ENCODE measurements around the gene FAM89B. TPM values are rescaled to one million over a fixed set of nuclear protein-coding genes. Genes with fewer than 3 reads are reported as not detected.
"Not testable (repeated sequence)": the region's sequence is repeated elsewhere in the genome, so short reads cannot be mapped to it uniquely, and the experiment has no call there.

The FAM89B gene
- 8.6 and 20.4 TPM in 2 replicates for total RNA-seq (2014; rRNA removed; shearing (Covaris generic))

DNA sequence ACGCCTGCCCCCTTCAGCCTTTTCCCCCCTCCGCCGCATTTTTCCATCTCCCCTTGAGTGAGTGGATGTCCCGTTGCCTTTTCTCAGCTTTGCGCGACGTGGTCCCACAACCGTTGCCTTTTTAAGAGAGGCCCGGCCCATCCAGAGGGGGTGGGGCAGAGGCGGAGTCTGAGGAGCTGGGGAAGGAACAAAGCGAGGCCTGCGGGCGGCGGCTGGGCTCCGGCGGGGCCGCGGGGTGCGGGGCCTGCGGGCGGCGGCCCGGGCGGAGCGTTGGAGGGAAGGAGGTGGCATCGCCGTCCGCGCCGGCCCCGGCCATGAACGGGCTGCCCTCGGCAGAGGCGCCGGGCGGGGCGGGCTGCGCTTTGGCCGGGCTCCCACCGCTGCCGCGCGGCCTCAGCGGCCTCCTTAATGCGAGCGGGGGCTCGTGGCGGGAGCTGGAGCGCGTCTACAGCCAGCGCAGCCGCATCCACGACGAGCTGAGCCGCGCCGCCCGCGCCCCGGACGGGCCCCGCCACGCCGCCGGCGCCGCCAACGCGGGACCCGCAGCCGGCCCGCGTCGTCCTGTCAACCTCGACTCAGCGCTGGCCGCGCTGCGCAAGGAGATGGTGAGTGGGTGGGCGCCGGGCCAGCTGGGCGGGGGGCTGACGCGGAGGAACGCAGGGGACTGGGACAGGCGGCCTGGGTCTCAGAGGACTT, at the start of gene FAM89B:
Gene FAM89B (plus strand): TSS at position 183 of the 696 bp plus-strand sequence. CDS start 132 bp downstream, at position 315.
- Histone ChIP-seq H3K27me3 (ENCODE audit: control insufficient read depth, insufficient read depth, low read length) (peaks cover 31% of the 10 kb centered on the region), H3K36me3 (replicated peaks; ENCODE audit: control insufficient read depth, insufficient read depth, low read length) (no peaks in the 10 kb centered on the region), H3K4me3 (ENCODE audit: insufficient read depth, low read depth, low read length) (peak within 1 kb of the TSS; percentile 38)
- peak; percentile 97 for DNase-seq

DNA sequence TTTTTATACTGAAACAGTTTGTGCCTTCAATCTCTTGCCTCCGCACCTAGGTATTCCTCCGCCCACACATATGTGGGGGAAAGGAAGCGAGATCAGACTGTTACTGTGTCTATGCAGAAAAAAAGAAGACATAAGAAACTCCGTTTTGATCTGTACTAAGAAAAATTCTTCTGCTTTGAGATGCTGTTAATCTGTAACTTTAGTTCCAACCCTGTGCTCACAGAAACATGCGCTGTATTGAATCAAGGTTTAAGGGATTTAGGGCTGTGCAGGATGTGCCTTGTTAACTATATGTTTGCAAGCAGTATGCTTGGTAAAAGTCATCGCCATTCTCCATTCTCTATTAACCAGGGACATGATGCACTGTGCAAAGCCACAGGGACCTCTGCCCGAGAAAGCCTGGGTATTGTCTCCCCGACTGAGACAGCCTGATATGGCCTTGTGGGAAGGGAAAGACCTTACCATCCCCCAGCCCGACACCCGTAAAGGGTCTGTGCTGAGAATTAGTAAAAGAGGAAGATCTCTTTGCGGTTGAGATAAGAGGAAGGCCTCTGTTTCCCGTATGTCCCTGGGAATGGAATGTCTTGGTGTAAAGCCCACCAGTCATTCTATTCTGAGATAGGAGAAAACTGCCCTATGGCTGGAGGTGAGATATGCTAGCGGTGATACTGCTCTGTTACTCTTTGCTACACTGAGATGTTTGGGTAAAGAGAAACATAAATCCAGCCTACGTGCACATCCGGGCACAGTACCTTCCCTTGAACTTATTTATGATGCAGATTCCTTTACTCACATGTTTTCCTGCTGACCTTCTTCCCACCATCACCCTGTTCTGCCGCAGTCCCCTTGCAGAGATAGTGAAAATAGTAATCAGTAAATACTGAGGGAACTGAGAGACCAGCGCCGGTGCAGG, 49.4 kb upstream of the FAM89B start:
- H3K27me3 ChIP-seq (ENCODE audit: control insufficient read depth, insufficient read depth, low read length); H3K36me3 ChIP-seq (replicated peaks; ENCODE audit: control insufficient read depth, insufficient read depth, low read length); DNase-seq; H3K4me3 ChIP-seq (ENCODE audit: insufficient read depth, low read depth, low read length): not testable (repeated sequence)

DNA sequence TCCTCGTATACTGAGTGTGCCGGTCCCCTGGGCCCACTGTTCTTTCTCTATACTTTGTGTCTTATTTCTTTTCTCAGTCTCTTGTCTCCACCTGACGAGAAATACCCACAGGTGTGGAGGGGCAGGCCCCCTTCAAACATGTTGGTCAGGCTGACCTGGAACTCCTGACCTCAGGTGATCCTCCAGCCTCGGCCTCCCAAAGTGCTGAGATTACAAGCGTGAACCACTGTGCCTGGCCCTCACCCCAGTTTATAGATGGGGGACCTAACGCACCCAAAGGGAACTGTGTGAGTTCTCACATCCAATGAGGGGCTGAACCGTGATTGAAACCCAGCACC, 48.7 kb upstream of the FAM89B start:
- DNase-seq; H3K4me3 ChIP-seq (ENCODE audit: insufficient read depth, low read depth, low read length); H3K27me3 ChIP-seq (ENCODE audit: control insufficient read depth, insufficient read depth, low read length); H3K36me3 ChIP-seq (replicated peaks; ENCODE audit: control insufficient read depth, insufficient read depth, low read length): not testable (repeated sequence)

DNA sequence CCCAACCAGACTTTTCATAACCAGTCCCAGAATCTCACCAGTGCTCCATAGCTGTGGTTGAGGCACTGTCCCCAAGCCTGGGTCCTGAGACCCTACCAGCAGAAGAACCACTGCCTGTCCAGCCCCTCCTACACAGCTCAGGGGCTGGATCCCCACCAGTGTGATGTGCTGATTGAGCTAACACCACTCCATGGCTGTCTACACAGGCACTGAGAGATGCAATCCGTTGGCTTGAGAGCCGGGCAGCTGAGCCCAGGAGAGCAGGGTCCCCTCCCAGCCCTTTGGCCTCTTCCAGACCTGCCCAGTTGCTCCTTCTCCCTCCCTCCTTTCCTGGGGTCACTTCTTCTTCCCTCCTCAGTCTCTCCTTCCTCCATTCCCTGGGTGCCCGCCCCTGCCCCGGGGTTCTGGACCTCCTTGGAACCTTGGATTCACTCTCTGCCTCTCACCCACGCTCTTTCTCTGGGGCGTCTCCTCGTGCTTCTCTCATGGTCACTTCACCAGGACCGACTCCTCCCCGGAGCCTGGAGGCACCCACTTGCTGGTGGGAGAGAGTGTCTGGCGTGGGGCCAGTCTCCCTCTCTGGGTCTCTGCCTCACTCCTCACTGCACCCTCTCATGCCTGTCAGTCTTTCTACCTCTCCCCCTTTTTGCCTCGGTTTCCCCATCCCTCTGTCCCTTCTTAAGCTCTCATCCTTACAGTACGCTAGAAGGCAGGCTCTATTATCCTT, 48.2 kb upstream of the FAM89B start:
- Histone ChIP-seq H3K4me3 (ENCODE audit: insufficient read depth, low read depth, low read length) (peak overlapping the region; percentile 33), H3K36me3 (replicated peaks; ENCODE audit: control insufficient read depth, insufficient read depth, low read length) (peaks cover 5% of the 10 kb centered on the region; the same call in 1 of the 2 replicates), H3K27me3 (ENCODE audit: control insufficient read depth, insufficient read depth, low read length) (peaks cover 4% of the 10 kb centered on the region)
- no peak for DNase-seq

DNA sequence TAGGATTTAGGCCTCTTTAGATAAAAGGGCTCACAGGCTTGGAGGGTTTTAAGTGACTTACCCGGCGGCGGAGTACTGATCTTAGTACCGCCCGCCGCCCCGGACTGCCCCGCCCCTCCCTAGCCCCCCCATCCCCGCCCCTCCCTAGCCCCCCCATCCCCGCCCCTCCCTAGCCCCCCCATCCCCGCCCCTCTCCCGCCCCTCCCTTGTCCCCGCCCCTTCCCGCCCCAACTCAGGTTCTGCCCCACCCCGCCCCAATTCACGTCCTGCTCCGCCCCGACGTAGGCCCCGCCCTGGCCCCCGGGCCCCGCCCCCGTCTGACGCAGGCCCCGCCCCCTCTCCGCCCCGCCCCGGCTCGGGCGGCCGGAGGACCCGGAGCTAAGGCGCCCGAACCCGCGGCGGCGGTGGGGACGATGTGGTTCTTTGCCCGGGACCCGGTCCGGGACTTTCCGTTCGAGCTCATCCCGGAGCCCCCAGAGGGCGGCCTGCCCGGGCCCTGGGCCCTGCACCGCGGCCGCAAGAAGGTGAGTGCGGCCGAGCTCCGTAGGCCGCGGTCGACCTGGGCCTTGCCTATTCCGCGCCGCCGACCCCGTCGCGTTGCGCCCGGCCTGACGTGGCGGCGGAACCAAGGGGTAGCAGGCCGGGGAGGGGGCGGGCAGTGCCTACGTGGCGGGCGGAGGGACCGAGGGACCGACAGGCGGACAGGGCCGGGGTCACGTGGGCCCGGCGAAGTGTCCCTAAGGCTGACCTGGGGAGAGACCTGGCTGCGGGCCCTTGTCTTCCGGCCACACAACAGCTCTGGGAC, 47.4 kb upstream of the FAM89B start, which contains the start of gene SCYL1:
Gene SCYL1 (plus strand): TSS at position 343 of the 805 bp plus-strand sequence. CDS start 71 bp downstream, at position 414.
- H3K27me3 ChIP-seq (ENCODE audit: control insufficient read depth, insufficient read depth, low read length) = peaks cover 4% of the 10 kb centered on the region
- peak within 1 kb of the TSS; percentile 95 for H3K4me3 ChIP-seq (ENCODE audit: insufficient read depth, low read depth, low read length)
- peaks cover 5% of the 10 kb centered on the region; the same call in 1 of the 2 replicates for H3K36me3 ChIP-seq (replicated peaks; ENCODE audit: control insufficient read depth, insufficient read depth, low read length)
- DNase-seq = peak; percentile 99

DNA sequence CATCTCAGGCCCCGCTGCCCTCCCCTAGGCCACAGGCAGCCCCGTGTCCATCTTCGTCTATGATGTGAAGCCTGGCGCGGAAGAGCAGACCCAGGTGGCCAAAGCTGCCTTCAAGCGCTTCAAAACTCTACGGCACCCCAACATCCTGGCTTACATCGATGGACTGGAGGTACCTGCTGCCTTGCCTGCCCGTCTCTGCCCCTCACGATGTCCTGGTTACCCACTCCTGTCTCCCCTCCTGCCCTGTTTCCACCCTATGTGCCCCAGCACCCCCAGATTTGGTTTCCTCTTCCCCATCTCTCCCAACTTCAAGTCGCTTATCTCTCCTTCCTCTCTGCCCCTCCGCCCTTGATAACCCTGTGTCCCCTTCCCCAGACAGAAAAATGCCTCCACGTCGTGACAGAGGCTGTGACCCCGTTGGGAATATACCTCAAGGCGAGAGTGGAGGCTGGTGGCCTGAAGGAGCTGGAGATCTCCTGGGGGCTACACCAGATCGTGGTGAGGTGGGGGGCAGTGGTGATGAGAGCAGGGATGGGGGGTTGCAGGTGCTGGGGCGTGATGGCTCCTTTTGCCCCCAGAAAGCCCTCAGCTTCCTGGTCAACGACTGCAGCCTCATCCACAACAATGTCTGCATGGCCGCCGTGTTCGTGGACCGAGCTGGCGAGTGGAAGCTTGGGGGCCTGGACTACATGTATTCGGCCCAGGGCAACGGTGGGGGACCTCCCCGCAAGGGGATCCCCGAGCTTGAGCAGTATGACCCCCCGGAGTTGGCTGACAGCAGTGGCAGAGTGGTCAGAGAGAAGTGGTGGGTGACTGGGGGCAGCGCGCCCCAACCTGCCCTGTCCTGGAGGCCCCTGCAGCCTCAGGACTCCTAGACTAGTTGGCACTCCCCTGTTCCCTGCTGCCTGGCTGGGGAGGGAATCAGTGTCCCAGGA, 46.5 kb upstream of the FAM89B start:
- Histone ChIP-seq H3K36me3 (replicated peaks; ENCODE audit: control insufficient read depth, insufficient read depth, low read length) (peaks cover 9% of the 10 kb centered on the region), H3K4me3 (ENCODE audit: insufficient read depth, low read depth, low read length) (peak overlapping the region; percentile 95), H3K27me3 (ENCODE audit: control insufficient read depth, insufficient read depth, low read length) (peaks cover 4% of the 10 kb centered on the region)
- peak; percentile 38 for DNase-seq

DNA sequence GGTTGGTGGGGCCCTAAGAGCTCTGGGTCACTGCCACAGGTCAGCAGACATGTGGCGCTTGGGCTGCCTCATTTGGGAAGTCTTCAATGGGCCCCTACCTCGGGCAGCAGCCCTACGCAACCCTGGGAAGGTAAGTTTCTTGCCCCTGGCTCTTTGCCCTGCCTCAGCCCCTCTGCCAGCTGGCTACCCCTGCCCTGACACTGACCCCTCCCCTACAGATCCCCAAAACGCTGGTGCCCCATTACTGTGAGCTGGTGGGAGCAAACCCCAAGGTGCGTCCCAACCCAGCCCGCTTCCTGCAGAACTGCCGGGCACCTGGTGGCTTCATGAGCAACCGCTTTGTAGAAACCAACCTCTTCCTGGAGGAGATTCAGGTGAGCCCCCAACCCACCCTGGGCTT, 45.6 kb upstream of the FAM89B start:
- Histone ChIP-seq H3K27me3 (ENCODE audit: control insufficient read depth, insufficient read depth, low read length) (peaks cover 4% of the 10 kb centered on the region), H3K36me3 (replicated peaks; ENCODE audit: control insufficient read depth, insufficient read depth, low read length) (peaks cover 16% of the 10 kb centered on the region), H3K4me3 (ENCODE audit: insufficient read depth, low read depth, low read length) (no peak overlapping the region)
- no peak for DNase-seq

DNA sequence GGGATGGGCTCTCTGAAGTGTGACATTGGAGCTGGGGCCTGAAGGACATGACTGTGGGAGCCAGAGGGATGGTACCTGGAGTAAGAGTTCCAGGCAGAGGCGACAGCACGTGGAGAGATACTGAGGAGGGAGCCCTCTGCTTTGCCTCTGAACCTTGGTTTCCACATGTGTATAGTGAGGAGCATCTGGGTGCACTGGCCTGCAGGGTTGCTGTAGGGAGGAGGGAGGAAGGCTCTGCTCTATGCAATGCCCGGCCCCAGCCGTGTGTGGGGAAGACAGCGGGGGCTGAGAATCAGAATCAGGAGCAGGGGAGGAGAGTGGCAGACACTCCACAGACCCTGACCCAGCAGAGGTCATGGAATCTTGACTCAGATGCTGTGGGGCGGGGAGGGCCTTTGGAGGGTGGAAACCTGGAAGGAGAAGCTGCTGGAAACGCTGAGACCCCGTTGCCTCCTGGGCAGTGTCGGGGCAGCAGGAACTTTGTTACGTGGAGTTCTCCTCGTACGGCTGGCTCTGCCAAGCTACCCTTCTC, 43.5 kb upstream of the FAM89B start:
- Histone ChIP-seq H3K4me3 (ENCODE audit: insufficient read depth, low read depth, low read length) (no peak overlapping the region), H3K27me3 (ENCODE audit: control insufficient read depth, insufficient read depth, low read length) (peaks cover 2% of the 10 kb centered on the region), H3K36me3 (replicated peaks; ENCODE audit: control insufficient read depth, insufficient read depth, low read length) (peaks cover 22% of the 10 kb centered on the region)
- DNase-seq = no peak

DNA sequence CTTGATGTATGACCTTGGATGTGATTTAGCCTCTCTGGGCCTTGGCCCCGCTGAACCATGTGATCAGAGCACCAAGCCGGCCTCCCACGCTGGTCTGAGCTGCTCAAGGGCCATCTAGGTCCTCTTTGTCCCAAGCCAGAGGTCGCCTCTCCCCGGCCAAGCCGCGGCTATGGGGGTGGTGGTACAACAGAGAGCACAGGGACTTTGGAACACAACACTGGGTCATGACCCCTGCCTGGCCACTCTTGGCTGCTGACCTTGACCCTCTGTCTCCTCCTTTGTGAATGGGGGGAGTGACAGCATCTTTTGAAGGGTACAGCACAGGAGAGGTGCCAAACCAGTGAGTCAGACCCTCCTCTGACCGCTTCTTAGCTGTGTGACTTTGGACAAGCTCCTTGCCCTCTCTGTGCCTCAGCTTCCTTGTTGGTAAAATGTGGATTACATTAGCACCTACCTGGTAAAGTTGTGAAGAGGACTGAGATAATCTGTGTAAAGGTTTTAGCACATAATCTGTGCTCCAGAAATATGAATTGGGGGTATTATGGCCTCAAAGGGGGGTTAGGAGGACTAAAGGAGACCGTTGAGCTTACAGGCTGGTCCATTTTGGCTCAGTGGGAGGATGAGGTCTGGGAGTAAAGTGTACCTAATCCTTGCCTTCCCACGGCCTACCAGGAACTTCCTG, 42.7 kb upstream of the FAM89B start:
- H3K4me3 ChIP-seq (ENCODE audit: insufficient read depth, low read depth, low read length) = no peak overlapping the region
- peaks cover 22% of the 10 kb centered on the region for H3K36me3 ChIP-seq (replicated peaks; ENCODE audit: control insufficient read depth, insufficient read depth, low read length)
- H3K27me3 ChIP-seq (ENCODE audit: control insufficient read depth, insufficient read depth, low read length) = no peaks in the 10 kb centered on the region
- peak; percentile 24 for DNase-seq

DNA sequence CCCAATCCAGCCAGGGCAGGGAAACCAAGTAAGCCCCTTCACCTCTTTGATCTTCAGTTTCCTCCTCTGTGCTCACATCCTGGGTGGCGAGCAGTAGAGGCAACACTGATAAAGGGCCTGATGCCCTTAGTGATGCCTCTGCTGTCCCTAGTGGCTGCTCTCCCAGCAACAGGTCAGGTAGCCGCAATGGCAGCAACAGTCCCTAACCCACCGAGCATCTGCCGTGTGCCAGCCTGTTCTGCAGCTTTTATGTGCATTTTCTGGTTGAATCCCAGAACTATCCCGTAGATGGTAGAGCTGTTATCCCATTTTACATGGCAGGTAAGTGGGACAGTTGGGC, 42.2 kb upstream of the FAM89B start:
- peak; percentile 81 for DNase-seq
- H3K36me3 ChIP-seq (replicated peaks; ENCODE audit: control insufficient read depth, insufficient read depth, low read length) = peaks cover 22% of the 10 kb centered on the region
- no peaks in the 10 kb centered on the region for H3K27me3 ChIP-seq (ENCODE audit: control insufficient read depth, insufficient read depth, low read length)
- no peak overlapping the region for H3K4me3 ChIP-seq (ENCODE audit: insufficient read depth, low read depth, low read length)

DNA sequence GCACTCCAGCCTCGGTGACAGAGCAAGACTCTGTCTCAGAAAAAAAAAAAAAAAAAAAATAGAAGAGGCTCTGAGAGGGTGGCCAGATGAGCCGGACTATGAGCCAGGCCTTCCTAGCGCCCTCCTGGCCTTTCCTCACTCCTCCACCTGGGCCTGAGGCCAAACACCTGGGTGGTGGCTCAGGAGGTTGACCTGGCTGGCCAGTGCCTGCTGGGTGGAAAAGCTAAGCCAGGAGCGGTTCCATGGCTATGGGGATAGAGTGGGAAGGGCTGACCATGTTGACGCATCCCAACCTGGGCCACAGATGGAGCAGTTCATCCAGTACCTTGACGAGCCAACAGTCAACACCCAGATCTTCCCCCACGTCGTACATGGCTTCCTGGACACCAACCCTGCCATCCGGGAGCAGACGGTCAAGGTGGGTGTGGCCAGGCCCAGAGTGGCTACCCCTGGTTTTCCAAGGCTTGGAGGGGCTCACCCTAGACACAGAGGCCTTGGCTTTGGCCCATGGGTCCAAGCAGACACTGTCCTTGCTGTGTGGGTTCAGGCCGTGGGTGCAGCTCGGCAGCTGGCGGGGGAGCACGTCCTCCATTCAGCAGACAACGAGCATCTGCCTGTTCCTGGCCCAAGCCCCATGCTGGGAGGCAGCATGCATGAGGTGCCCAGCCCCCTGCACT, 39.8 kb upstream of the FAM89B start:
- H3K4me3 ChIP-seq (ENCODE audit: insufficient read depth, low read depth, low read length) = no peak overlapping the region
- H3K27me3 ChIP-seq (ENCODE audit: control insufficient read depth, insufficient read depth, low read length) = no peaks in the 10 kb centered on the region; the same call in 1 of the 2 replicates
- H3K36me3 ChIP-seq (replicated peaks; ENCODE audit: control insufficient read depth, insufficient read depth, low read length) = peaks cover 20% of the 10 kb centered on the region
- no peak for DNase-seq

DNA sequence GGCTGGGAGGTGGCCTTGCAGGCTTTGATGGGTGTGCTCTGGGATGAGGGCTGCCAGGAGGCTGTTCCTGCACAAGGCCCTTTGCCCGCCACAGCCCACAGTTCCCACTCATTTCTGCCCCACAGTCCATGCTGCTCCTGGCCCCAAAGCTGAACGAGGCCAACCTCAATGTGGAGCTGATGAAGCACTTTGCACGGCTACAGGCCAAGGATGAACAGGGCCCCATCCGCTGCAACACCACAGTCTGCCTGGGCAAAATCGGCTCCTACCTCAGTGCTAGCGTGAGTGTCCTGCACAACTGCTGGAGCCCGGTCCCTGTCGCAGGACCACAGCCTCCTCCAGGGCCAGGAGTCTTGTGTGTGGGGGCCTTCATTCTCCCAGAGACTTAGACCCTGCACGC, 37.2 kb upstream of the FAM89B start:
- DNase-seq = no peak
- H3K27me3 ChIP-seq (ENCODE audit: control insufficient read depth, insufficient read depth, low read length) = peaks cover 24% of the 10 kb centered on the region
- peaks cover 20% of the 10 kb centered on the region for H3K36me3 ChIP-seq (replicated peaks; ENCODE audit: control insufficient read depth, insufficient read depth, low read length)
- H3K4me3 ChIP-seq (ENCODE audit: insufficient read depth, low read depth, low read length) = no peak overlapping the region
